AG10803 (cell line): ENCODE data around the gene SFMBT1.

ENCODE experiments used
- DNase-seq: peaks from one replicate; pipeline ENCODE4 v3.0.0; 2010; ENCODE audit warnings: low read depth
- H3K4me3 ChIP-seq: 2 replicates; pipeline ENCODE4 v1.5.1; 2011; ENCODE audit warnings: mild to moderate bottlenecking, low read length, control low read depth
- TF ChIP-seq, protein P1 (sequence below): conservative IDR thresholded peaks from 2 replicates; pipeline ENCODE4 v1.5.1; 2011; ENCODE audit warnings: mild to moderate bottlenecking, low read length, control low read depth, inconsistent platforms

SFMBT1 gene

DNA sequence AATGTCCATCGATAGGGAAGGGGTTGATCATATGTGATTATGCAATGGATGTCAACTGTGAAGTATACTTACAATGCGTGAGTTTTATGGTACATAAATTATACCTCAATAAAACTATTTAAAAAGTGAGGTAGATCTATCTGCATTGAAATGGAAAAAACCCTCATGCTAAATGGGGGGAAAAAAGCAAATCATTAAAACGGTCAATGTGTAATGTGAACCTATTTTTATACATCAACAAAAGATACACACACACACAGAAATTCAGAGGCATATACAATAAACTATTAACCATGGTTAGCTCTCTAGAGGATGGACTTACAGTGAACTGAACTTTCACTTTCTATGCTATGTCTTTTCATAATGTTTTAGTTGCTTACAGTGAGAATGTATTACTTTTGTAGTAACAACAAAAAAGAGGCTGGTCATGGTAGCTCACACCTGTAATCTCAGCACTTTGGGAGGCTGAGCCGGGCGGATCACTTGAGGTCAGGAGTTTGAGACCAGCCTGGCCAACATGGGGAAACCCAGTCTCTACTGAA, 171.6 kb downstream of the SFMBT1 start:
- TF ChIP-seq, protein P1, sequence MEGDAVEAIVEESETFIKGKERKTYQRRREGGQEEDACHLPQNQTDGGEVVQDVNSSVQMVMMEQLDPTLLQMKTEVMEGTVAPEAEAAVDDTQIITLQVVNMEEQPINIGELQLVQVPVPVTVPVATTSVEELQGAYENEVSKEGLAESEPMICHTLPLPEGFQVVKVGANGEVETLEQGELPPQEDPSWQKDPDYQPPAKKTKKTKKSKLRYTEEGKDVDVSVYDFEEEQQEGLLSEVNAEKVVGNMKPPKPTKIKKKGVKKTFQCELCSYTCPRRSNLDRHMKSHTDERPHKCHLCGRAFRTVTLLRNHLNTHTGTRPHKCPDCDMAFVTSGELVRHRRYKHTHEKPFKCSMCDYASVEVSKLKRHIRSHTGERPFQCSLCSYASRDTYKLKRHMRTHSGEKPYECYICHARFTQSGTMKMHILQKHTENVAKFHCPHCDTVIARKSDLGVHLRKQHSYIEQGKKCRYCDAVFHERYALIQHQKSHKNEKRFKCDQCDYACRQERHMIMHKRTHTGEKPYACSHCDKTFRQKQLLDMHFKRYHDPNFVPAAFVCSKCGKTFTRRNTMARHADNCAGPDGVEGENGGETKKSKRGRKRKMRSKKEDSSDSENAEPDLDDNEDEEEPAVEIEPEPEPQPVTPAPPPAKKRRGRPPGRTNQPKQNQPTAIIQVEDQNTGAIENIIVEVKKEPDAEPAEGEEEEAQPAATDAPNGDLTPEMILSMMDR: no peak
- no peak overlapping the region for H3K4me3 ChIP-seq
- DNase-seq: no peak

DNA sequence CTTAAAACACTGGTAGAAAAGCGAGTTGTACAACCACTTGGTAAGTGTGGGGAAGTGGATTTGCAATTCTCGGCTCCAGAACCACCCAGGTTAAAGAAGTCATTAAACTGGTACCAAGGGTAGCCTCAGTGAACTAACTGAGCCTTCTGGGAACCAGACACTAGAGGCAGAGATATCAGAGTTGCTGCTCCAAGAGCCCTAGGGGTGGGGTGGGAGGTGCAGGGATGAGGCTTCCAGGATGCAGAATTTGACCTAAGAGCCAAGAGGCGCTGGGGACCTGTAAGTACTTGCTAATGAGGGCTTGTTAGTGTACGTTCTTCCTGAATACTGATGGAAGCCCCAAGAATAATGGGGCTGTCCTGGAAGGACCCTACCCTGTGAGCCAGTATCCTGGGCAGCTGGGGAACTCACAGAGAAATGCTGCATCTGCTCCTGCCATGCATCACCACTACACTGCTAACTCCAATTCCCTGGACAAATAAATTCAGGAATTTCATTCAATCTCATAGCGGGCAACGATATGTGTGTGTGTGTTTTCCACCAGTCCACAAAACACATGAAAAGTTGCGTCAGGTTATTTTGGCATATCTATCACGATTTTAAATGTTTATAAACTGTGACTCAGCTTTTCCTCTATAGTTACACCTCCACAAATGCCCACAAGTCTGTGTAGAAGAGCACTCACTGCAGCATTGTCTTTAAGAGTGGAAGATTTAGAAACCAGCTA, 172.3 kb downstream of the SFMBT1 start:
- DNase-seq: peak; percentile 50
- TF ChIP-seq, protein P1: no peak
- H3K4me3 ChIP-seq: no peak overlapping the region

DNA sequence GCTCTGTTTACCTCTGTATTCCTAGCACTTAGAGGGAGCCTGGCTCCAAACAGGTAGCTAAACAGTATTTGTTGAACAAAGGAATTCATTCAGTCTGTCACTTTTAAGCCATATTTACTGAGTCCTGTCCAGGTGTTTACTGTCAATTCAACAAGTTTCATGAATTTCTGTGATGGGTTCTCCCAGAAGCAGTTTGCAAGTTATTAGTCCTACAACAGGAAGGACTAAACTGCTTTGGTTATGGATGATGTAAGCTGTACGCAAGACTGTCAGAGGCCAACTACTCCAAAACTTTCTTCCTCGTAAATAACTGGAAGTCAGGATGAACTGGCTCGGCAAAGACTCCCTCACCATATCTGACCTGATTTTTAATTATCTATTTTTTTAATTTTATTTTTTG, 173.6 kb downstream of the SFMBT1 start:
- no peak overlapping the region for H3K4me3 ChIP-seq
- DNase-seq: peak; percentile 55
- TF ChIP-seq, protein P1: no peak

DNA sequence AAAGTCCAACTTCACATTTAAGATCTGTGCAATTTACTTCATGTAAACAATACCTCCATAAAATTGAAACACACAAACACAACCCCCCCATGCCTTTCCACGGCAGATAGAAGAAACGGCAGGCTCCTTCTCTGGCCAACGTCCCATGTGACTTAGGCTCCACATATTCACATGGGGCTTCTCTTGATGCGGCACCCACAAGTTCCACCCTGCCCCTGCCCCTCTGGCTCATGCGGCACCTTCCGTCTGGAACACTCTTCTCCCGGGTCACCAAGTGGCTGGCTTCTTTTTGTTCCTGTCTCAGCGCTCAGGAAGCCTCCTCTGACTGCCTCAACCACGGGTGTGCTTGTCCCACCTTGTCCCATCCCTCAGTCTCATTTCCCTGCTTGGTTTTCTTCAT, 174.1 kb downstream of the SFMBT1 start:
- no peak overlapping the region for H3K4me3 ChIP-seq
- TF ChIP-seq, protein P1: no peak
- DNase-seq: no peak

DNA sequence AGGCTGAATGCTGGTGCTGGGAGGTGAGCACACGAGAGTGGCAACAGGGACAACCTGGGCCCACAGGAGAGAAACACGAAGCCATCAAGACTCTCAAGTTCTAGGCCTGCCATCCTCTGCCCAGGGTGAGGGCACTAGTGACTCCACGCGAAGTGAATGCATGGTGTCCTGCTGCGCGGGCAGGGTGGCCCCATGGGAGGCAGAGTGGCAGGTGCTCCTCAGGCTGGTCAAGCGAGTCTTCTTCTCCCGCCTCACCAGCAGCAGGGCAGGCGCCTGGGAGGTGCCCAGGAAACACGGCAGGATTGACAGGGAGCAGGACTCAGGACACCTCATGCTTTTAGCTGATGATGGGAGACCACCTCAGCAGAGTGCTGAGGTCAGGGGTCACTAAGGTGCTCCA, 175.4 kb downstream of the SFMBT1 start:
- DNase-seq: no peak
- no peak overlapping the region for H3K4me3 ChIP-seq
- TF ChIP-seq, protein P1: no peak

DNA sequence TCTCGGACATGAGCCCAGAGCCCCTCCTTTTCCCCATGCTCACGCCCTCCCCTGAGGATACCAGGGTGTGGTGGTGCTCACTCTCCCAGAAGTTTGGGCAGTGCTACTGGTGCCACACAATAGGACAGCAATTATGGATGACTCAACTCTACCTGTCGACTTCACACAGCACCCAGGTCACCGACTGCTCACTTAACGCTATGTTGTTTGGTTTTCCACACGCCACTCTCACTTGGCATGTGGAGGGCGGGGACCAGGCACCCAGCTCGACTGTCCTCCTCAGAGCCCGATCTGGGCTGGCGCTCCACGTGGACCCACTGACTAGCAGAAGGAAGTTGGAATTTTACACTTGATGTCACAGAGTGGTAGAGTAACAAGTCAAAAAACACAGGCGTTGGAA, 179.4 kb downstream of the SFMBT1 start:
- TF ChIP-seq, protein P1: no peak

DNA sequence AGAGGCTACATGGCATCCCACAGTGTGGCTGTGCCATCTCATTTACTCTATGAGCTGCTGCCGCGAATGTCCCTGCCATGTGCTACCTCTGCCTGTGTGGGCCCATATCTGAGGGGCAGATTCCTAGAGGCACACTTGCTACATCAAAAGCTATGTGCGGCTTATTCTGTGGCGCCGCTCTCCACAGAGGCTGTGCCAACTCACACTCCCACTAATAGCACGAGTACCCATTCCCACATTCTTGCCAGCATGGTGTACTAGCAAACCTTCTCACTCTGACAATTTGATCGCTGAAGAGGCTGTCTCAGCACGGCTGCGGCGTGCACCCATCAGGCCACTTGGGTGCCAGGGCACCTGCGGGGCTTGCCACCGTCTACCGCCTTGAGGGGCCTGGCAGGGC, 179.9 kb downstream of the SFMBT1 start:
- H3K4me3 ChIP-seq: no peak overlapping the region
- DNase-seq: no peak
- TF ChIP-seq, protein P1: no peak

More for the DNA sequence above, 179.4 kb downstream of the SFMBT1 start:
- no peak for DNase-seq
- H3K4me3 ChIP-seq: no peak overlapping the region
